HPDE6-E6E7 (cell line): ENCODE measurements around the gene SRGAP2C.
"Not testable (repeated sequence)": the region's sequence is repeated elsewhere in the genome, so short reads cannot be mapped to it uniquely, and the experiment has no call there.

ENCODE experiments used
- DNase-seq: peaks from one replicate; pipeline ENCODE4 v3.0.0; 2011; ENCODE audit warnings: missing footprints; ENCODE audit errors: extremely low spot score

Gene SRGAP2C

GRCh38 chr1:121376986-121377385, 192.2 kb downstream of the SRGAP2C start:
- not testable (repeated sequence) for DNase-seq

GRCh38 chr1:121378757-121379156, 194.0 kb downstream of the SRGAP2C start:
- DNase-seq, result not testable (repeated sequence)

GRCh38 chr1:121384754-121385153, 200.0 kb downstream of the SRGAP2C start:
- DNase-seq, result not testable (repeated sequence)

- DNase-seq, result not testable (repeated sequence)
Observed at GRCh38 chr1:121385162-121385561, 200.4 kb downstream of the SRGAP2C start.

GRCh38 chr1:121385563-121386288, 201.0 kb downstream of the SRGAP2C start:
- DNase-seq, result not testable (repeated sequence)

GRCh38 chr1:121386319-121386948, 201.7 kb downstream of the SRGAP2C start:
- not testable (repeated sequence) for DNase-seq

- DNase-seq, result not testable (repeated sequence)
Observed at GRCh38 chr1:121389895-121390560, 205.3 kb downstream of the SRGAP2C start.

- not testable (repeated sequence) for DNase-seq
Observed at GRCh38 chr1:121392130-121392529, 207.4 kb downstream of the SRGAP2C start.

- not testable (repeated sequence) for DNase-seq
Observed at GRCh38 chr1:121395718-121396201, 211.0 kb downstream of the SRGAP2C start.

GRCh38 chr1:121396335-121397081, 211.7 kb downstream of the SRGAP2C start:
- DNase-seq, result not testable (repeated sequence)

GRCh38 chr1:121397101-121397500, 212.3 kb downstream of the SRGAP2C start:
- DNase-seq, result not testable (repeated sequence)

- not testable (repeated sequence) for DNase-seq
Observed at GRCh38 chr1:121399193-121399592, 214.4 kb downstream of the SRGAP2C start.

GRCh38 chr1:121400108-121400507, 215.3 kb downstream of the SRGAP2C start:
- not testable (repeated sequence) for DNase-seq

GRCh38 chr1:121400541-121401310, 216.0 kb downstream of the SRGAP2C start:
- DNase-seq, result not testable (repeated sequence)

- not testable (repeated sequence) for DNase-seq
Observed at GRCh38 chr1:121401375-121401955, 216.7 kb downstream of the SRGAP2C start.

- DNase-seq, result not testable (repeated sequence)
Observed at GRCh38 chr1:121403254-121403653, 218.5 kb downstream of the SRGAP2C start.

- DNase-seq, result no peak
Observed at GRCh38 chr1:121408354-121408753, 223.6 kb downstream of the SRGAP2C start.

- no peak for DNase-seq
Observed at GRCh38 chr1:121413821-121414220, 229.0 kb downstream of the SRGAP2C start.

GRCh38 chr1:121414905-121415304, 230.1 kb downstream of the SRGAP2C start:
- DNase-seq, result no peak

GRCh38 chr1:121417325-121417923, 232.6 kb downstream of the SRGAP2C start:
- DNase-seq, result no peak
